GM21515 (cell line): ENCODE results near the gene MRPL30.
"Not testable (repeated sequence)": the region's sequence is repeated elsewhere in the genome, so short reads cannot be mapped to it uniquely, and the experiment has no call there.

Source experiments
- ATAC-seq: cut with Tn5 transposase; IDR thresholded peaks from one replicate; pipeline ENCODE4 v1.9.1; 2021; ENCODE audit not compliant: unreplicated experiment

Gene MRPL30

DNA sequence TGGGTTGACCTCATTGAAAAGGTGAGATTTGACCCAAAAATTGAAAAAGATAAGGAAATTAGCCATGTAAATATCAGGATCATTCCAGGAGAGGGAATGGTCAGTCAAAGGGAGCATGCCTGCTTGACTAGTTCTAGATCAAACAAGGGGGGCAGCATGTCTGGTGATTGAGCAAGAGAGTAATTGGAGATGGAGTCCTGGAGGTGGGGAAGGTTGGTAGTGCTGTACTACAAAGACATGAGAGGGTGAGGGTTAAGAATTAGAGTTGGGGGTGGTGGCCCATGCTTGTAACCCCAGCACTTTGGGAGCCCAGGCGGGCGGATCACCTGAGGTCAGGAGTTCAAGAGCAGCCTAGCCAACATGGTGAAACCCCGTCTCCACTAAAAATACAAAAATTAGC lies 2.0 kb downstream of the MRPL30 start:
- no peak for ATAC-seq

DNA sequence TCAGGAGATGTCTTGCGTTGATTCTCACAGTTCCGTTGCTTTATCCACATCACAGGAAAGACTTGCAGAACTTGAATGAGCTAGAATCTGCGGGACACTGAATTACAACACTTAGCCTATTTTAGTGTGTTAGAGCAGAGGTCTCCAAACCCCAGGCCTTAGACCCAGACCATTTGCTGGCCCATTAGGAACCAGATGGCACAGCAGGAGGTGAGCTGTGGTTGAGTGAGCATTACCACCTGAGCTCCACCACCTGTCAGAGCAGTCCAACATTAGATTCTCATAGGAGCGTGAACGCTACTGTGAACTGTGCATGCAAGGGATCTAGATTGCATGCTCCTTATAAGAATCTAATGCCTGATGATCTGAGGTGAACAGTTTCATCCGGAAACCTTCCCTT lies 3.8 kb downstream of the MRPL30 start:
- no peak for ATAC-seq

DNA sequence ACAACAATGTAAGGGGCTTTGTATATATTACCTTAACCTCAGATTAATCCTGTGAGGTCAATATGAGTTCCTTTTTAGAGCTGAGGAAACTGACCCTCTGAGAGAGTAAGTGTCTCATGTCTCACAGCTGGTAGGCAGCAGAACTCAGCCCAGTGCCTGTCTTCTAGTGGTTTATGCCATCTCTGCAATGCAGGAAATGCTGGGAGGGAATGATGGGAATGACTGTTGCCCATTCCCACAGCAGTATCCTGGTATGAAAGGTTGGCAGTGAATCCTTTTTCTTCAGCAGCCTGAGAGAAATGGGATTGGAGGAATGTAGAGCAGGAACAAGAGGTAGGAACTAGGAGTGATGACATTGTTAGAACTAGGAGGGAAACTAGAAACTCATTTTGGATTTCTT lies 6.0 kb downstream of the MRPL30 start:
- ATAC-seq = no peak

DNA sequence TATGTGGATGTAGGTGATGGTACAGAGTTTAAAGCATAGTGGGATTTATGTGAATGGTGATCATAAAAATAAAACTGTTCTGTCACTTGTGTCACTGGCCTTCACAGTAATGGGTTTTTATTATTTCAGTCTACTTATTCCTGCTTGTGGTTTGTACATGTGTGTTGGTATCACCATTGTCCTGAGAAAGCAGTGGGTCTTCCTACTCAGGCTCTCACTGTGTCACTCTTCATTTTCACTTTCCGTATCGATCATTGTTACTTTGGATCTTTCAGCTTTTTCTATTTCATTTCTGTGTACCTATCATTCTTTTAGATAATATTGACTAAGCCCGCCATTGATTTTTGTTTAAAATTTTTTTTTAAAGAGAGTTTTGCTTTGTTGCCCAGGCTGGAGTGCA lies 7.4 kb downstream of the MRPL30 start:
- no peak for ATAC-seq

DNA sequence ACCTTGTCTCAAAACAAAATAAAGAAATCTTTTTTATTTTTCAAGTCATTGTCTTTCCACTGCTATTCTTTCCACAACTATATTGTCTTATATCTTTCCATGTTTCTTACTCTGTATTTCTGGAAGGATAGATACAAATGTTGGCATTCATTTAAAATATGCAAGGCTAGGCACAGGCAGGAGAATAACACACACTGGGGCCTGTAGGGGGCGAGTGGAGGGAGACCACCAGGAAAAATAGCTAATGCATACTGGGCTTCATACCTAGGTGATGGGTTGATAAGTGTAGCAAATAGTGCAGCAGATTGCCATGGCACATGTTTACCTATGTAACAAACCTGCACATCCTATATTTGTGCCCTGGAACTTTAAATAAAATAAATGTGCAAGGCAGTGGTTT lies 9.6 kb downstream of the MRPL30 start:
- ATAC-seq = no peak

DNA sequence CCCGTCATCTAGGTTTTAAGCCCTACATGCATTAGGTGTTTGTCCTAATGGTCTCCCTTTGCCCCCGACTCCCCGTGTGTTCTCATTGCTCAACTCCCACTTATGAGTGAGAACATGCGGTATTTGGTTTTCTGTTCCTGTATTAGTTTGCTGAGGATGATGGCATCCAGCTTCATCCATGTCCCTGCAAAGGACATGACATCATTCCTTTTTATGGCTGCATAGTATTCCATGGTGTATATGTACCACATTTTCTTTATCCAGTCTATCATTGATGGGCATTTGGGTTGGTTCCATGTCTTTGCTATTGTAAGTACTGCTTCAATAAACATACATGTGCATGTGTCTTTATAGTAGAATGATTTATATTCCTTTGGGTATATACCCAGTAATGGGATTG lies 11.4 kb downstream of the MRPL30 start:
- ATAC-seq = not testable (repeated sequence)

DNA sequence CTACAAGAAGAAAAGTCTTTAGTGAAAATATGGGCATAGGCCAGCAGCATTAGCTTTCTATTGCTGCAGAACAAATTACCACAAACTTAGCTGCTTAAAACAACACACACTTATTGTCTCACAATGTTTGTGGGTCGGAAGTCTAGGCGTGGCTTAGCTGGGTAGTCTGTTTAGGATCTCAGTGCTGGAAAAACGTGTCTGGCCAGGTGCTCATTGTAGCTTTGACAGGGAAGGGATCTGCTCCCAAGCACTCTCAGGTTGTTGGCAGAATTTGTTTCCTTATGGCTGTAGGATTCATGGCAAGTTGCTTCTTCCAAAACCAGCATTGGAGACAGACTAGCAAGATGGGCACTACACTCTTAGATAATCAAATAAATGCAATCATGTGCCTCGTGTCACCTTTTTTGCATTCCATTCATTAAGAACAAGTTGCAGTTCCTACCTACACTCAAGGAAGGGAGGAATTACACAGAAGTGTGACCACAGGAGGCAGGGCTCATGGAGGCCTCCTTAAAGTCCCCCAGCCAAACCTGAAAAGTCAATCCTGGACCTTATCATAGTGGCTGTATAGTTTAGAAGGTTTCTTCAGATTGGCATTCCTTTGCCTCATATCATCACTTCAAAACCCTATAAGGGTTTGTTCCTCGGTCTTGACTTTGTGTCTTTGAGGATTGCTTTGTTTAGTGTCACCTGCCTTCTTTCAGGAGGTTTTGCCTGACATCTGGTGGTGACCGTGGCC lies 17.3 kb downstream of the MRPL30 start:
- no peak for ATAC-seq

DNA sequence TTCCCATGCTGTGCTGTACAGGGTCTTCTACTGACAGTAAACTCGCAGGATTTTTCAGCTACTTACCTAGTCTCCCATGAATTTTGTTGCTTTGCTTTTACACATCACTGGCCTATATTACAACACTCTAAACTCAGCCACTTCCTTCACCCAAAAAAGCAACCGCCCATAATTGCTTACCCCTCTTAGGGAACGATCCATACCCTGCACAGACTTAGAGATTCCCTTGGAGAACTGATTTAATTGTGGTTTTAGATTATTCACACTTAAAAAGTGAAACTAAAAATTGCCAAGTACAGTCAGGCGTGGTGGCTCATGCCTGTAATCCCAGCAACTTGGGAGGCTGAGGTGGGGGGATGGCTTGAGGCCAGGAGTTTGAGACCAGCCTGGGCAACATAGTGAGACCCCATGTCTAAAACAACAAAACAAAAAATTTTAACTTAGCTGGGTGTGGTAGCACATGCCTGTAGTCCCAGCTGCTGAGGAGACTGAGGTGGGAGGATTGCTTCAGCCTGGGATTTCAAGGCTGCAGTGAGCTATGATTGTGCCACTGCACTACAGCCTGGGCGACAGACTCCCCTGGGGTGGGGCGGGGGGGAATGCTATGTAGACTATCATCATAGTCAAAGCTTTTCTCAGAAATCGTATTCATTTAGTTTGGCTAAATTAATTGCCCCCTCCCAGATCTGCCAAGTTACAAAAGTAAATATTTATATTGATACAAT lies 19.3 kb downstream of the MRPL30 start:
- ATAC-seq = no peak

DNA sequence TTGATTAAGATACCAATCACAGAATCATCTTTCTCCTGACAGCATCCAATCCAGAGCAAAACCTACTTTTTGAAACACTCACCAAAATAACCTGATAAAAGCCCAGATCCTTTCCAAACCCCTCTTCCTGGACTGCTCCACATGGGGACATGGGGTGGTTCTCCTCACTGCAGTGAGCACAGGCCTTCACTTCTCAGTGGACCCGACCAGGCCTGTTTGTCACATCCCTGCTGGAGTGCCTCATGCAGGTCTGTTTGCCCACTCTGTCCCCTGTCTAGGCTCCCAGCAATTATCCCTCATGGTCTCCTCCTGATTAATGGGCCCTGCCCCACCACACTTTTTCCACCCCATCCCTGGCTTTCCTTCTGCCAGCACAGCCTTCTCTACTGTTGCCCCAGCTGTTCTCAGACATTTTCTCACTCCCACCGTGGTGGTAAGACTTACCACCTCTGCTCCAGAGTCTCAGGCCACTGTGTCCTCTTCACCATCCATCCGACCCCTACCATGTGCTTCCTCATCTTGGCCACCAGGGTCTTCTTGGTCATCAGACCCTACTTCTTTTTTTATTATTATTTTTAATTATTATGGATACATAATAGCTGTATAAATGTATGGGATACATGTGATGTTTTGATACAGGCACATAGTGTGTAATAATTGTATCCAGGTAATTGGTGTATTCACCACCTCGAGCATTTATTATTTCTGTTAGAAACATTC lies 21.1 kb downstream of the MRPL30 start:
- no peak for ATAC-seq

DNA sequence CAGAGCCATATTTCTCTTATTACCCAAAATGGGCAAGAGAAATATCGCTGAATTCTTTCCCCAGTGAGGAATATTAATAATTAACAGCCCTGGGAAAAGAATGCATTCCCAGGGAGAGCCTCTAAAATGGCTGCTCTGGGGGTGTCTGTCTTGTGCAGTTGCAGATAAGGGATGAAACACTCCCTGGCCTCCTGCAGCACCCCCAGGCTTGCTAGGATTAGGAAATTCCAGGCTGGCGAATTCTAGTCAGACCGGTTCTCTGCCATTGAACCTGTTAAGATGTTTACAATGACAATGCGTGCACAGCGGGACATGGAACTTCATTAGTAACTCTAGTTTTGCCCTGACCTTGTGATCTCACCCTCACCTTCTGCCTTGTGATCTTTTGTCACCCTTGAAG lies 24.5 kb downstream of the MRPL30 start:
- no peak for ATAC-seq

DNA sequence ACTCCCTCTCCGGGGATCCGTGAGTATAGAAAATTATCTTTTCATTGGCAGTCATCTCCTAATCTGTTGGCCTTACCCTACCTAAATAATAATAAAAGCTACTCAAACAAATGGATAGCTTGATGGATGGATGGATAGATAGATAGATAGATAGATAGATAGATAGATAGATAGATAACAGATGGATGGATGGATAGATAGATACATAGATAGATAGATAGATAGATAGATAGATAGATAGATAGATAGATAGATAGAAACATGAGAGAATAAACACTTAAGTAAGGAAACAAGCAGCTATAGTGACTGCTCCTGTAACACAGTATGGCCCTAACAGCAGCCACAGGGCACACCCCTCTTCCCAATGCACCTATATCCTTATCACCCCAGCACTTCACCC lies 35.1 kb downstream of the MRPL30 start:
- ATAC-seq = no peak

DNA sequence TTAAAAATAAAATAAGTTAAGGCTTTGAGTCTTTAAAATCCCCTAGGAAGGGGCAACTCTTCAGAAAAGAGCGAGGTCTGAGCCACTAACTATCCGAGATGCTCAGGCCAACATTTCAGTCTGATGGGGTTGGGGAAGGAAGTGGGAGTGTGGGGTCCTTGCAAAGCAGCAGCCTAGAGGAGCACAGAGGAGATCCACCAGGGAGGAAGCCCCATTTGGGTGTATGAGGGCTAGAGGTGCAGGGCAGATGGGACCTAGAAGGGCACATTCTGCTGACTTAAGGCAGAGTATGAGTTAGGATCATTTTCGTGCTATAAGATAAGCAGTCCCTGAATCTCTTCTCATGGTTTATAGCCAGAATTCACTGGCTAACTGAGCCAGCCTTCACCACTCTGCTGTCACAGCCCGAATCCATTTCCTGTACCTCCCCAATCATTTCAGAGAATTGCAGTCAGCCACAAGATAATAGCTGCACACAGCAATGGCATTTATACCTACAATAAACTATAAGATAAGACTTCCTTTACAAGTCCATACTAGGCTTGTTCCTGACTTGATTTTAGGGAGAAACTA lies 37.0 kb downstream of the MRPL30 start:
- no peak for ATAC-seq

DNA sequence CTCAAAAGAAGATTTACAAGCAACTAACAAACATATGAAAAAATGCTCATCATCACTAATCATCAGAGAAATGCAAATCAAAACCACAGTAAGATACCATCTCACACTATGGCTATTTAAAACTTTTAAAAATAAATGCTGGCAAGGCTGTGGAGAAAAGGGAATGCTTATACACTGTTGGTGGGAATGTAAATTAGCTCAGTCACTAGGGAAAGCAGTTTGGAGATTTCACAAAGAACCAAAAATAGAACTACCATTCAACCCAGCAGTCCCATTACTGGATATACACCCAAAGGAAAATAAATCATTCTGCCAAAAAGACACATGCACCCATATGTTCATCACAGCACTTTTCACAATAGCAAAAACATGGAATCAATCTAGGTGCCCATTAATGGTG lies 52.2 kb downstream of the MRPL30 start:
- ATAC-seq = not testable (repeated sequence)

DNA sequence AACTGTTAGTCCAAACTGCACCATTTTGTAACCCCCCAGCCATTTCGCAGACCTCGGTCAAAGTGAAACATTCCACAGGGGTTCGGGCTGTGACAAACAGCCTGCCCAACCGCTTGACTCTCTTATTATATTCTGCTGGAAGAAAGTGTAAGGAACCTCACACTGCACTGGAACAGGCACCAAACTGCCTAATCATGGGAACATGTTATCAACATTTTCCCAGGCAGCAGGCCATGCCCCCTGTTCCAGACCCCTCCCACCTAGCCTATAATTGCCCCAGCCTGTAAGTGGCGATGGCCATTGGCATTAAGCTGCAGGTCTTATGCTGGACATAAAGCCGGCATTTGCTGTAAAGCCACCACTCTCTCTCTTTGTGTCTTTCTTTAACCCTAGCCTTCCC lies 57.6 kb downstream of the MRPL30 start:
- ATAC-seq = no peak

DNA sequence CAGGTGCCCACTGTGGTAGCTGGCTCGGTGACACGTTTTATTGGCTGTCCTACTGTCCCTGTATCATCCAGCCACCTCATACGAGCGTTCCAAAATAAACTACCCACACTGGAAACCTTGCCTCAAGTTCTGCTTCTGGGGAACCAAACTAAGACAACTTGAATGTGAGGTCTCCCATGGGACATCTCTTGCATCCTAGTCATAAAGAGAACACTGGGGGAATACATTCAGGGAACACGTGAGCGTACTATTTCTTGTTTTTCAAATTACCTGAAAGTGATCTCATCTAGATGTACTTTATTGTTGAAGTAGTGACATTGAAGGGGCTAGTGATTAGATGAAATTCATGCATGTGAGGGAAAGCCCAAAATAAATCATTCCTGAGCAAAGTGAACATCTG lies 59.4 kb downstream of the MRPL30 start:
- ATAC-seq = no peak

DNA sequence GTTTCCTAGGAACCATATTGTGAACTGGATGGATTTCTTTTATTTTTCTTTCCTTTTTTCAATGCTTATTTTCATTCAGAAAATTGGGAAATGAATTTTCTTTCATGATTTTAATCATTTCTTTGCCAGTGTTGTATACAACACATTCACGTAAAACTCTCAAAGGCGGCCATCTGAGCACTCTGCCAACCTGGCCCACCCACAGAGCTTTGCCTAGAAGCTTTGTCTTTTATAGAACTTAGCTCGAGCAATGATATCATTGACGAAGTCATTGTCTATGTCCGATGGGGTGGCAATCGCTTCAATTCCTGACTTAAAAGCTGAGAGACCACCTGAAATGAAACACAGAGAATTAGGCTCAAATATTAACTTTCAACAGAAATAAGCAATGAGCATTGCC lies 61.2 kb downstream of the MRPL30 start:
- ATAC-seq = no peak
